Ascending aorta (tissue), 1 donor: ENCODE measurements around the gene RGS21. TPM values are rescaled to one million over a fixed set of nuclear protein-coding genes. Genes with fewer than 3 reads are reported as not detected.

Experiments
- total RNA-seq: library from RNA; depleted of rRNA; stranded (reverse); fragments of >200 nt; gene quantifications from one replicate; pipeline ENCODE4 v1.1.0, GENCODE V29; 2016

The RGS21 gene
- total RNA-seq, 1 donor from 2014 or later = not detected

Other genes with a start within 250 kb of the RGS21 start
- 3.0 TPM for gene RGS18, start 158.5 kb upstream of the RGS21 start, total RNA-seq